CD4-positive, alpha-beta T cell treated with Interleukin-12 subunit alpha and Interleukin-12 subunit beta, for 1 hour (primary cell): ENCODE data around the gene CDH13.

Experiments
- DNase-seq: peaks from one replicate; pipeline ENCODE4 v3.0.0-alpha.2; 2020

Gene CDH13

DNA sequence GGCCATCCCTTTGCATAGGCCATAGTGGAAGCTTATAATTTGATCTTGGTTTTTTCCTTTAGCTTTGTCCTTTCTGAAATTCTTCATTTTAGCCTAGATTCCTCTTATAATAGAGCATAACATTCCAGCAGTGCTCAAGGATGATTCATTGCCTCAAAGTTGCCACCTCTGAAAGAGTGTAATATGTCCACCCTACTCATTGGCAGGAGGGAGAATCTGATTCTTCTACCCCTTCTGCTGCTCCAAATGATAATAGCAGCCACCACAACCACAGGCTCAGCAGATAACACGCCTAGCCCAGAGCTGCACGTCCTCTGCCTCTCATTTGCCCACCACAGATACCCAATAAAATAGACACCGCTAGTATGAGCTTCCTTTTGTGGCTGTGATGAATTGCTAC lies 843.6 kb downstream of the CDH13 start:
- DNase-seq, result no peak

DNA sequence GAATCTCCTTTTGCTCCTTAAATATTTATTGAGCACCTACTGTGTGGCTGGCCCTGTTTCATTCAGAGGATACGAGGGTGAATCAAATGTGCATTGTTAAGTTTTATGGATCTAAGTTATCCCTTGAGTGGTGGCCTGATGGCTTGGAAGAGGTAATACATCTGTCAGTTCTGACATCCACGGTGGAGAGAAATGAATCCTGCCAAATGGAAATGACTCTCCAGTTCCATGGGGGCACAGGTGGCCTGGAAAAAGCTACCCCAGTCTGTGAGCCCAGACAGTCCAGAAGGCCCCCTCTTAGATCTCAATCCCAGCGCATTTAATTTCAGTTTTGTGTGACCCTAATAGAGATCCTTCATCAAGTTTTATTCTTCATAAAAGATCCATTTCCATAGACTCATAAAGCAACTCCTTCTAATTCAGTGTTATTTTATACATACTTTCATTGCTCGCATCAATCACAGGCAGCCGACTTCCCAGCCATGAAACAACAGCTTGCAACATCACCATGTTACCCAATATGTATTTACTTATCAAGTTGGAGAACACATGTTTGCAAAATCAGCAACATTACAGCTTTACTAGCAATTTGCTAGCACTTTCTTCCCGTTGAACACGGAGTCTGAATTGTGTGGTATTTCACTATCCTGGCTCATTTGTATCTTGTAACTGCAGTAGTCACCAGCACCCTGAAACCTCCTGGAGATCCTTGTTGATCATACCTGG lies 846.2 kb downstream of the CDH13 start:
- DNase-seq, result no peak

DNA sequence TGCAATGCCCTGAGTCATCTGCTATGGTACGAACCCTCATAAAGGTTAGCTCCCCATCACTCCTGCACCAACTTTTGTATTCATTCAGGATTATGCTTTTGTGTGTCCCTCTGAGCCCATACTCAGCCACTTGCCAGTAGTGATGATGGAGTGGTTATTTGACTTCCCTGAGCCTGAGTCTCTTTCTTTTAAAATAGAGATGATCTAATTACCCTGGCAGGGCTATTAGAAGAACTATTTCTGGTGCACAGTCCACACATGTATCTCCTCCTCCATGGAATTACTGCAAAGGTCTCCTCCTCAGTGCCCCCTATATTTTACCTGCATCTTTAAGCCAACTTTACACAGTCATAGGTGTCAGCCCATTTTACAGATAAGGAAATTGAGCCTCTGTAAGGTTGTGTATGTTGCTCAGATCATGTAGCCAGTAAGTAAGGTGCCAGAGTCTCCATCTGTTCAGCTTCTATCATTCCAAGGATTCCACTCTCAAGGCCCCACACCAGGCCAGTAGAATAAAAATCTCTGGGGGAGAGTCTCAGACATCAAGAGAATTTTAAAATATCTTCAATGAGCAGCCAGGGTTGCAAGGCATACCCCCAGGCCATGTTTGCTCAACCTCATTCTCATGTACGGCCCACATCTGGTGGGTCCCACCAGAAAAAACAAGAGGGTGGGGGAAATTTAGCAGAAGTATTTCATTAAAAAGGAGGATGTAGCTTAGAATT lies 847.3 kb downstream of the CDH13 start:
- DNase-seq, result no peak

GRCh38 chr16:83475108-83475507 lies 848.3 kb downstream of the CDH13 start:
- DNase-seq, result no peak

- no peak for DNase-seq
Measured at GRCh38 chr16:83481589-83481988, 854.8 kb downstream of the CDH13 start.

- no peak for DNase-seq
Measured at GRCh38 chr16:83482545-83483162, 855.9 kb downstream of the CDH13 start.

- no peak for DNase-seq
Measured at GRCh38 chr16:83490073-83490472, 863.3 kb downstream of the CDH13 start.

DNA sequence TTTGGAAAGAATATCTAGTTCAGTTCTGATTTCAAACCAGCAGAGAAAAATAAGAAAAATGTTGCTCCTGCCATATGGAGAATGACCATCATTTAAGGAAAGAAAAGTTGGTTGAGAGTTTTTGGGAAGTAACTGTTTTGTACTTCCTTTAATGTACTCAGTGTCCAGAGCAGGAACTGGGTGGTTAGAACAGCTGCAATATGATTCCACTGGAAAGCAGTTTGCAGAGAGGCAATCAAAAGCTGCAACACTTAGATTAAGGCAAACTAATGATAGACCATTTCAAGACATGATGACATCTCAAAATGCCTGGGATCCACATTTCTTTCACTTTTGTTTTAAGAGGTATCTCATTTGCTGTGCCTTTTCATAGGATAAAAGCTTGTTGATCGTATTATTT lies 867.7 kb downstream of the CDH13 start:
- DNase-seq, result no peak

DNA sequence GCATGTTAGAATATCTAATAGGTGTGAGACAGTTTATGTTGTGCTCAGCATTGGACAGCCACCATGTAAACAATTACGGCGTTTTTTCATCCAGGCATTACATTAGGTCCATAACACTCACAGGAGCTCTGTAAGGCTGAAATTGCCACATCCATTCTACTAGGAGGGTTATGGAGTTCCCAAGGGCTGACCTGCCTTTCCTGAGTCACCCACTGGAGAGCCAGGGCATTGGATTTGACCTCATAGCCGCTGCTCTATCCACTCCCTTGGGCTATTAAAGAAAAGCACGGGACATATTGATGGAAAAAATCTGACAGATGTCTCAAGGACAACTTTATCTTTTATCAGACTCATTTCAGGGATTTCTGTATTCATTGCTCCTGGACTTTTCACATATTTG lies 874.7 kb downstream of the CDH13 start:
- DNase-seq, result no peak

GRCh38 chr16:83508295-83508694 lies 881.5 kb downstream of the CDH13 start:
- DNase-seq, result no peak

GRCh38 chr16:83509316-83509715 lies 882.5 kb downstream of the CDH13 start:
- no peak for DNase-seq

- DNase-seq, result no peak
Measured at GRCh38 chr16:83510906-83511305, 884.1 kb downstream of the CDH13 start.

DNA sequence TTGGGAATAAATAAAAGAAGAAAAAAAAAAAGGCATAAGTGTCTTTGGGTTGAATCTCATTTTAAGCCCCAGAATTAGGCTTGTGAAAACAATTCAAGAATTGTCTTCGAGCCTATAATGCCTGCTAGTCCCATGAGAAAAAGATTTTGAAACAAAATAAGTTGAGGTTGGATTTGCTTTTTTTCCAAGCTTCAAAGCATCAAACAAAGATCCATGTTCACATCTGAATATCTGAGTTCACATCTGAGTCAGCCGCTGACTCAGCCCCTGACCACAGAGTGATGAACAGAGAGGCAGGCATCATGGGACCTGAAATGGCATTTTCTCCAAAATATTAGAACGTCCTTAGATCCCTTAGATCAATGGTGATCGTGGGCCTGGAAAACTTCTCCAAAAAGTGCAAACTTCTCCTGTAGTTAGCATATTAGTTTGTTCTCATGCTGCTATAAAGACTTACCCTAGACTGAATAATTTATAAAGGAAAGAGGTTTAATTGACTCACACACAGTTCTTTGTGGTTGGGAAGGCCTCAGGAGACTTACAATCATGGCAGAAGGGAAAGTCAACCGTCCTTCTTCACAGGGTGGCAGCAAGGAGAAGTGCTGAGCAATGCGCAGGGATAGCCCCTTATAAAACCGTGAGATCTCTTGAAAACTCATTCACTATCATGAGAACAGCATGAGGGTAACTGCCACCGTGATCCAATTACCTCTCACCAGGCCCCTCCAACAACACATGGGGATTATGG lies 886.4 kb downstream of the CDH13 start:
- DNase-seq, result no peak

DNA sequence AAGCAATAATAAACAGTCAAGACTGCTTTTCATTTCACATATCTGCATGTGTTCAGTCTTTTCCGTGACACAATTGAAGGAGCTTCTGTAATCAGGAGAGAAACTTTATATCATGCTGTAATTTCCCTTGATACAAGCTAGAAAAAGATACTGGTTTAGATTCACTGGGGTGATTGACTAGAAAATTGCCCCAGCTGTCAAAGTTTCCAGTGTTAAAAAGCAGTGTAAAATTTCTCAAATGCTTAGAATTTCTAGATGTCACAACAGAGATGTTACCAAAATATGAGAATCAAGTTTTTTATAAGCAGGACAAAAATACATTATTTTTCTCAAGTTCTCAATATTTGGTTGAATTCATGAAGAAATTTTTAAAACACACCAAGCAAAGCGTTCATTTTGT lies 888.6 kb downstream of the CDH13 start:
- no peak for DNase-seq

DNA sequence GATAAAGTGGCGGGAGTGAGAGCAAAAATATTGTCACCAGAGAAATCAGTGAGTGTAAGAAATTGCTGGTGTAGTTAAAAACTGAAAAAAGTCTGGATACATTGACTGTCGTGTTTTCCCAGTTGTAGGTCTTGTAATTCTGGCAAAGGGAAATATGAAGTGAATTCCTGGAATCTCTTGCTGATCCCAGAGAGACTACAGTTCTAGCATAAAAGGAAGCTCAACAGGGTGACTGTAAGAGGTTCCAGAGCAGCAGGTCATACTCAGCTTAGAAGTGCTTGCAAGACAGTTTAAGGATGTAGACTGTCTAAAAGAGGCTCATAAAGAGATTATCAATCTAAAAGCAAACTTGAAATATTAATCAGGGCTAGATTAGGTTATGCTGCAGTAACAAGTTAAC lies 890.2 kb downstream of the CDH13 start:
- DNase-seq, result no peak

GRCh38 chr16:83517398-83517797 lies 890.6 kb downstream of the CDH13 start:
- DNase-seq, result no peak

GRCh38 chr16:83520596-83520995 lies 893.8 kb downstream of the CDH13 start:
- no peak for DNase-seq

DNA sequence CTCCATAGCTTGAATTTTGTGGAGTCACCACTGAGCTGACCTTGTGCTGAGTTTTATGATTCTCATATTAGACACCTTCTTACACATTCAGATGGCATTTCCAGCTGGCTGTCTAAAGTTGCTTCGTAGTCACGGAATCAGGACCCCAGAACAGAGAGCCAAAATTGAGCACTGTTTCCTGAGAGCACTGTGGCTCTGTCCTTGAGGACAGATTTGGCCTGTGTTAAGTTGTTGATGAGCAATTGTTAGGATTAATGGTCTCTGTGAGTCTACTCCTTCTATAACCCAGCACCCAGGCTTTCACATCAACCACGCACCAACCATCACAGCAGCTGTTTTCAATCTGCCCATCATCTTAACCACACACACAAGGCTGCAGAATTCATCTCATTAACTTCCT lies 903.5 kb downstream of the CDH13 start:
- no peak for DNase-seq

GRCh38 chr16:83532634-83533033 lies 905.9 kb downstream of the CDH13 start:
- no peak for DNase-seq

GRCh38 chr16:83533193-83533592 lies 906.4 kb downstream of the CDH13 start:
- DNase-seq, result no peak

GRCh38 chr16:83538707-83539106 lies 911.9 kb downstream of the CDH13 start:
- no peak for DNase-seq

- no peak for DNase-seq
Measured at GRCh38 chr16:83539736-83540490, 913.1 kb downstream of the CDH13 start.

GRCh38 chr16:83541231-83541630 lies 914.5 kb downstream of the CDH13 start:
- no peak for DNase-seq
